ENCODE data around the gene GOLIM4.
"Not testable (repeated sequence)": the region's sequence is repeated elsewhere in the genome, so short reads cannot be mapped to it uniquely, and the experiment has no call there.

Gene GOLIM4

GRCh38 chr3:168073842-168074605, 21.7 kb downstream of the GOLIM4 start:
- FAIRE-seq = no peak

GRCh38 chr3:168072323-168072650, 23.4 kb downstream of the GOLIM4 start:
- no peak for FAIRE-seq

- no peak for FAIRE-seq
Measured at GRCh38 chr3:168071591-168072322, 24.0 kb downstream of the GOLIM4 start.

GRCh38 chr3:168070919-168071318, 24.8 kb downstream of the GOLIM4 start:
- FAIRE-seq = no peak

GRCh38 chr3:168068346-168068745, 27.4 kb downstream of the GOLIM4 start:
- FAIRE-seq = peak; percentile 21

GRCh38 chr3:168066882-168067281, 28.8 kb downstream of the GOLIM4 start:
- FAIRE-seq = no peak

GRCh38 chr3:168065569-168065968, 30.2 kb downstream of the GOLIM4 start:
- no peak for FAIRE-seq

- FAIRE-seq = no peak
Measured at GRCh38 chr3:168063122-168063521, 32.6 kb downstream of the GOLIM4 start.

- FAIRE-seq = no peak
Measured at GRCh38 chr3:168062679-168063078, 33.0 kb downstream of the GOLIM4 start.

GRCh38 chr3:168061332-168061996, 34.3 kb downstream of the GOLIM4 start:
- FAIRE-seq = no peak

GRCh38 chr3:168060317-168060716, 35.4 kb downstream of the GOLIM4 start:
- no peak for FAIRE-seq

- no peak for FAIRE-seq
Measured at GRCh38 chr3:168058481-168058880, 37.2 kb downstream of the GOLIM4 start.

GRCh38 chr3:168056398-168057230, 39.1 kb downstream of the GOLIM4 start:
- not testable (repeated sequence) for FAIRE-seq

- no peak for FAIRE-seq
Measured at GRCh38 chr3:168054447-168054846, 41.3 kb downstream of the GOLIM4 start.

GRCh38 chr3:168053115-168053514, 42.6 kb downstream of the GOLIM4 start:
- FAIRE-seq = peak; percentile 18

- FAIRE-seq = no peak
Measured at GRCh38 chr3:168052515-168052914, 43.2 kb downstream of the GOLIM4 start.

- no peak for FAIRE-seq
Measured at GRCh38 chr3:168051531-168052471, 43.9 kb downstream of the GOLIM4 start.

- FAIRE-seq = no peak
Measured at GRCh38 chr3:168051070-168051469, 44.7 kb downstream of the GOLIM4 start.

- no peak for FAIRE-seq
Measured at GRCh38 chr3:168049367-168049974, 46.3 kb downstream of the GOLIM4 start.

GRCh38 chr3:168048414-168049330, 47.1 kb downstream of the GOLIM4 start:
- no peak for FAIRE-seq

Measured in endometrium (tissue), 2 donors.